Middle frontal gyrus (tissue), 1 donor: ENCODE data around the gene SPAG9.

ENCODE experiments used
- DNase-seq: peaks from one replicate; pipeline ENCODE4 v3.0.0-alpha.2; 2015; ENCODE audit warnings: low spot score; ENCODE audit errors: extremely low spot score

SPAG9 gene

GRCh38 chr17:51000835-51001638 is 119.6 kb downstream of the SPAG9 start:
- peak; percentile 61 for DNase-seq

- no peak for DNase-seq
Measured at GRCh38 chr17:50995668-50996067, 125.0 kb downstream of the SPAG9 start.

- DNase-seq, result no peak
Measured at GRCh38 chr17:50993544-50993943, 127.1 kb downstream of the SPAG9 start.

- DNase-seq, result no peak
Measured at GRCh38 chr17:50989149-50989548, 131.5 kb downstream of the SPAG9 start.

GRCh38 chr17:50988427-50988826 is 132.2 kb downstream of the SPAG9 start:
- DNase-seq, result no peak

GRCh38 chr17:50986989-50987660 is 133.5 kb downstream of the SPAG9 start:
- DNase-seq, result no peak

- DNase-seq, result no peak
Measured at GRCh38 chr17:50981279-50981678, 139.4 kb downstream of the SPAG9 start.

GRCh38 chr17:50979524-50979927 is 141.1 kb downstream of the SPAG9 start:
- DNase-seq, result no peak

- DNase-seq, result no peak
Measured at GRCh38 chr17:50977487-50978159, 143.0 kb downstream of the SPAG9 start.

- no peak for DNase-seq
Measured at GRCh38 chr17:50976951-50977472, 143.7 kb downstream of the SPAG9 start.

- DNase-seq, result no peak
Measured at GRCh38 chr17:50973557-50974494, 146.8 kb downstream of the SPAG9 start.

- DNase-seq, result no peak
Measured at GRCh38 chr17:50972577-50972976, 148.1 kb downstream of the SPAG9 start.

GRCh38 chr17:50967795-50968194 is 152.9 kb downstream of the SPAG9 start:
- DNase-seq, result no peak

- DNase-seq, result no peak
Measured at GRCh38 chr17:50966163-50966666, 154.5 kb downstream of the SPAG9 start.

GRCh38 chr17:50963139-50963538 is 157.5 kb downstream of the SPAG9 start:
- no peak for DNase-seq

GRCh38 chr17:50961282-50962220 is 159.1 kb downstream of the SPAG9 start:
- DNase-seq, result no peak

- no peak for DNase-seq
Measured at GRCh38 chr17:50959341-50959740, 161.3 kb downstream of the SPAG9 start.

GRCh38 chr17:50957600-50958575 is 162.8 kb downstream of the SPAG9 start:
- no peak for DNase-seq
